ENCODE data around the gene ABCA2.

Gene ABCA2

GRCh38 chr9:136963341-136963740 lies 64.7 kb downstream of the ABCA2 start:
- no peak overlapping the region for H3K4me3 ChIP-seq (ENCODE audit: control insufficient read depth, low read depth, low read length)
- TF ChIP-seq CTCF (IDR thresholded peaks at IDR 0.05; ENCODE audit: control insufficient read depth, insufficient read depth, low read depth, low read length, missing control alignments): no peak
- no peak for DNase-seq (ENCODE audit: low read depth)

- no peak for TF ChIP-seq CTCF (IDR thresholded peaks at IDR 0.05; ENCODE audit: control insufficient read depth, insufficient read depth, low read depth, low read length, missing control alignments)
- DNase-seq (ENCODE audit: low read depth): no peak
- H3K4me3 ChIP-seq (ENCODE audit: control insufficient read depth, low read depth, low read length): no peak overlapping the region
Measured at GRCh38 chr9:136962701-136963248, 65.3 kb downstream of the ABCA2 start.

- no peak overlapping the region for H3K4me3 ChIP-seq (ENCODE audit: control insufficient read depth, low read depth, low read length)
- DNase-seq (ENCODE audit: low read depth): no peak
- TF ChIP-seq CTCF (IDR thresholded peaks at IDR 0.05; ENCODE audit: control insufficient read depth, insufficient read depth, low read depth, low read length, missing control alignments): no peak
Measured at GRCh38 chr9:136962163-136962562, 65.9 kb downstream of the ABCA2 start.

GRCh38 chr9:136961279-136962065 lies 66.6 kb downstream of the ABCA2 start:
- H3K4me3 ChIP-seq (ENCODE audit: control insufficient read depth, low read depth, low read length): no peak overlapping the region
- no peak for TF ChIP-seq CTCF (IDR thresholded peaks at IDR 0.05; ENCODE audit: control insufficient read depth, insufficient read depth, low read depth, low read length, missing control alignments)
- no peak for DNase-seq (ENCODE audit: low read depth)

GRCh38 chr9:136960938-136961275 lies 67.1 kb downstream of the ABCA2 start:
- DNase-seq (ENCODE audit: low read depth): no peak
- no peak overlapping the region for H3K4me3 ChIP-seq (ENCODE audit: control insufficient read depth, low read depth, low read length)
- TF ChIP-seq CTCF (IDR thresholded peaks at IDR 0.05; ENCODE audit: control insufficient read depth, insufficient read depth, low read depth, low read length, missing control alignments): no peak

GRCh38 chr9:136960212-136960937 lies 67.7 kb downstream of the ABCA2 start:
- TF ChIP-seq CTCF (IDR thresholded peaks at IDR 0.05; ENCODE audit: control insufficient read depth, insufficient read depth, low read depth, low read length, missing control alignments): no peak
- no peak overlapping the region for H3K4me3 ChIP-seq (ENCODE audit: control insufficient read depth, low read depth, low read length)
- no peak for DNase-seq (ENCODE audit: low read depth)
